Measurements from ENCODE around the gene PTPN21.

DNA sequence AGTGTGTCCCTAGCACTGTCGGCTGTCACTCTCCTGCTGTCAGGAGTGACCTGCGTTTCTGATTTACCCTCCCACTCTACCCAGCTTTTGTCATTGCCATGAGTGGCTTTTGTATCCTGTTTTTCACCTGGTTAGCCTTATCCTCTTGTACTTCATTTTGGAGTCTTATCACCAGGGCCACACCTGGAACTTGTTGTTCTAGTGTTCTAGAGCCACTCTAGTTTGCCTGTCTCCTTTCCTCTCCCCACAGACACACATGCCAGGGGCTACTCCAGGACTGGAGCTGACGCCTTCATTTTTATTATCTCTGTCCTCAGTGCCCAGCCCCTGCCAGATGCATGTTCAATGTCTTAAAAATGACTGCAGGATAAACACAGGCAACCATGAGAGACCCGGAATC, 42.2 kb upstream of the PTPN21 start:
- TF ChIP-seq YY1 (IDR thresholded peaks at IDR 0.05; ENCODE audit: insufficient read depth, insufficient replicate concordance, low read depth, low read length) = no peak
- TF ChIP-seq, protein P1, sequence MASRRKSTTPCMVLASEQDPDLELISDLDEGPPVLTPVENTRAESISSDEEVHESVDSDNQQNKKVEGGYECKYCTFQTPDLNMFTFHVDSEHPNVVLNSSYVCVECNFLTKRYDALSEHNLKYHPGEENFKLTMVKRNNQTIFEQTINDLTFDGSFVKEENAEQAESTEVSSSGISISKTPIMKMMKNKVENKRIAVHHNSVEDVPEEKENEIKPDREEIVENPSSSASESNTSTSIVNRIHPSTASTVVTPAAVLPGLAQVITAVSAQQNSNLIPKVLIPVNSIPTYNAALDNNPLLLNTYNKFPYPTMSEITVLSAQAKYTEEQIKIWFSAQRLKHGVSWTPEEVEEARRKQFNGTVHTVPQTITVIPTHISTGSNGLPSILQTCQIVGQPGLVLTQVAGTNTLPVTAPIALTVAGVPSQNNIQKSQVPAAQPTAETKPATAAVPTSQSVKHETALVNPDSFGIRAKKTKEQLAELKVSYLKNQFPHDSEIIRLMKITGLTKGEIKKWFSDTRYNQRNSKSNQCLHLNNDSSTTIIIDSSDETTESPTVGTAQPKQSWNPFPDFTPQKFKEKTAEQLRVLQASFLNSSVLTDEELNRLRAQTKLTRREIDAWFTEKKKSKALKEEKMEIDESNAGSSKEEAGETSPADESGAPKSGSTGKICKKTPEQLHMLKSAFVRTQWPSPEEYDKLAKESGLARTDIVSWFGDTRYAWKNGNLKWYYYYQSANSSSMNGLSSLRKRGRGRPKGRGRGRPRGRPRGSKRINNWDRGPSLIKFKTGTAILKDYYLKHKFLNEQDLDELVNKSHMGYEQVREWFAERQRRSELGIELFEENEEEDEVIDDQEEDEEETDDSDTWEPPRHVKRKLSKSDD (CRISPR knock-in tag; IDR thresholded peaks at IDR 0.05; ENCODE audit: low read depth) = no peak
